Liver (tissue), 9 donors: Measurements from ENCODE around the gene LAMA1. TPM values are rescaled to one million over a fixed set of nuclear protein-coding genes. Genes with fewer than 3 reads are reported as not detected.

Experiments used
- DNase-seq: peaks from one replicate; pipeline ENCODE4 v3.0.0-alpha.2; 2017; ENCODE audit warnings: low spot score
- H3K27ac ChIP-seq, 2 donors: one replicate each; pipeline ENCODE4 v1.7.0; 2013; ENCODE audit warnings: inconsistent platforms in 2 of 2, low read length in 2 of 2, control low read depth in 1 of 2, low read depth in 1 of 2, mild to moderate bottlenecking in 1 of 2
- H3K27me3 ChIP-seq, 4 donors: one replicate each; pipeline versions ENCODE4 v1.6.1 to v1.7.0; 2013; ENCODE audit warnings: low read length in 3 of 4, inconsistent platforms in 1 of 4, mild to moderate bottlenecking in 1 of 4, moderate library complexity in 1 of 4; ENCODE audit not compliant: control insufficient read depth in 4 of 4, insufficient read depth in 4 of 4
- H3K36me3 ChIP-seq, 4 donors: one replicate each; pipeline versions ENCODE4 v1.6.1 to v1.7.0; 2013; ENCODE audit warnings: low read length in 3 of 4, mild to moderate bottlenecking in 3 of 4, low read depth in 1 of 4, moderate library complexity in 1 of 4; ENCODE audit not compliant: control insufficient read depth in 4 of 4, insufficient read depth in 3 of 4
- H3K4me1 ChIP-seq, 4 donors: one replicate each; pipeline versions ENCODE4 v1.6.1 to v1.7.0; 2013; ENCODE audit warnings: low read length in 3 of 4, mild to moderate bottlenecking in 3 of 4, moderate library complexity in 1 of 4; ENCODE audit not compliant: control insufficient read depth in 4 of 4, insufficient read depth in 4 of 4
- H3K4me3 ChIP-seq, 3 donors: one replicate each; pipeline versions ENCODE4 v1.6.1 to v1.7.0; 2013; ENCODE audit warnings: low read length in 3 of 3, control low read depth in 1 of 3, low read depth in 1 of 3, mild to moderate bottlenecking in 1 of 3
- H3K9ac ChIP-seq, 2 donors: one replicate each; pipeline ENCODE4 v1.7.0; 2013; ENCODE audit warnings: low read length in 2 of 2, mild to moderate bottlenecking in 2 of 2, moderate library complexity in 2 of 2, control low read depth in 1 of 2, low read depth in 1 of 2
- H3K9me3 ChIP-seq, 4 donors: one replicate each; pipeline versions ENCODE4 v1.6.1 to v1.7.0; 2013; ENCODE audit warnings: low read length in 3 of 4; ENCODE audit not compliant: control insufficient read depth in 4 of 4
- EGR1 ChIP-seq, 2 donors: IDR thresholded peaks; 2 replicates each; pipeline ENCODE4 v1.6.1; 2016 to 2018; ENCODE audit warnings: antibody characterized with exemption in 2 of 2, low read depth in 2 of 2
- FOXA1 ChIP-seq: IDR thresholded peaks from 2 replicates; pipeline ENCODE4 v1.6.1; 2016; ENCODE audit warnings: antibody characterized with exemption
- FOXA2 ChIP-seq: IDR thresholded peaks from 2 replicates; pipeline ENCODE4 v1.6.1; 2016; ENCODE audit warnings: antibody characterized with exemption
- GABPA ChIP-seq, 2 donors: IDR thresholded peaks in 1 of 2; conservative IDR thresholded peaks in 1 of 2; 2 replicates each; pipeline ENCODE4 v1.6.1; 2016; ENCODE audit warnings: antibody characterized with exemption in 2 of 2, mild to moderate bottlenecking in 1 of 2, moderate library complexity in 1 of 2
- HNF4A ChIP-seq, 2 donors: conservative IDR thresholded peaks; 2 replicates each; pipeline ENCODE4 v1.6.1; 2016; ENCODE audit warnings: antibody characterized with exemption in 2 of 2, mild to moderate bottlenecking in 2 of 2
- HNF4G ChIP-seq: IDR thresholded peaks from 2 replicates; pipeline ENCODE4 v1.6.1; 2016; ENCODE audit warnings: antibody characterized with exemption
- JUND ChIP-seq, 2 donors: IDR thresholded peaks; 2 replicates each; pipeline ENCODE4 v1.6.1; 2016; ENCODE audit warnings: antibody characterized with exemption in 2 of 2
- MAX ChIP-seq: IDR thresholded peaks from 2 replicates; pipeline ENCODE4 v1.6.1; 2016; ENCODE audit warnings: antibody characterized with exemption
- NR2F2 ChIP-seq: IDR thresholded peaks from 2 replicates; pipeline ENCODE4 v1.6.1; 2016; ENCODE audit warnings: antibody characterized with exemption
- RAD21 ChIP-seq, 2 donors: IDR thresholded peaks; 2 replicates each; pipeline ENCODE4 v1.6.1; 2016; ENCODE audit warnings: antibody characterized with exemption in 2 of 2, mild to moderate bottlenecking in 2 of 2
- REST ChIP-seq: IDR thresholded peaks from 2 replicates; pipeline ENCODE4 v1.6.1; 2016; ENCODE audit warnings: antibody characterized with exemption, mild to moderate bottlenecking
- RXRA ChIP-seq, 2 donors: IDR thresholded peaks; 2 replicates each; pipeline ENCODE4 v1.6.1; 2017 to 2018; ENCODE audit warnings: antibody characterized with exemption in 2 of 2, mild to moderate bottlenecking in 1 of 2
- SP1 ChIP-seq: IDR thresholded peaks from 2 replicates; pipeline ENCODE4 v1.6.1; 2018; ENCODE audit warnings: antibody characterized with exemption, mild to moderate bottlenecking
- TAF1 ChIP-seq: conservative IDR thresholded peaks from 2 replicates; pipeline ENCODE4 v1.6.1; 2016; ENCODE audit warnings: antibody characterized with exemption, mild to moderate bottlenecking
- YY1 ChIP-seq: IDR thresholded peaks from 2 replicates; pipeline ENCODE4 v1.6.1; 2016; ENCODE audit warnings: antibody characterized with exemption, mild to moderate bottlenecking
- WGBS: extraction: QIAGEN DNeasy Blood & Tissue Kit; methylation state at CpG from one replicate; pipeline ENCODE4 v1.1.7; 2013; 5-methylcytosine and 5-hydroxymethylcytosine counted together
- polyA plus RNA-seq, 2 donors: library from polyadenylated mRNA; stranded (reverse) in 1 of 2; unstranded in 1 of 2; fragments of 200-250 nt in 1 of 2; fragments of >200 nt in 1 of 2; fragmentation: Nextera tagmentation in 1 of 2; extraction: Ambion mirVana in 1 of 2; gene quantifications; one replicate each; pipeline versions ENCODE4 v1.2.1 to v1.2.3, GENCODE V29; 2013 to 2015
- total RNA-seq, 2 donors: library from RNA; depleted of rRNA; stranded (reverse); fragments of >200 nt; gene quantifications; one replicate each; pipeline ENCODE4 v1.2.3, GENCODE V29; 2014
- TF ChIP-seq, protein P1 (sequence below): IDR thresholded peaks from 2 replicates; pipeline ENCODE4 v1.6.1; 2016; ENCODE audit warnings: antibody characterized with exemption
- TF ChIP-seq, protein P2 (sequence below): IDR thresholded peaks from 2 replicates; pipeline ENCODE4 v1.6.1; 2016; ENCODE audit warnings: antibody characterized with exemption
- TF ChIP-seq, protein P3 (sequence below): fragments of 150-350 bp; IDR thresholded peaks from 2 replicates; pipeline ENCODE4 v1.5.1; 2017; ENCODE audit warnings: improper control_type of control experiment, low read depth, low read length; ENCODE audit not compliant: missing input control
- donor health status: healthy.
- donor health status: healthy.
- donor health status: healthy.
- donor health status: healthy.
- donor health status: healthy.

The LAMA1 gene
- total and polyA plus RNA-seq, 4 donors, result 0.05 to 0.67 (median 0.43) TPM

DNA sequence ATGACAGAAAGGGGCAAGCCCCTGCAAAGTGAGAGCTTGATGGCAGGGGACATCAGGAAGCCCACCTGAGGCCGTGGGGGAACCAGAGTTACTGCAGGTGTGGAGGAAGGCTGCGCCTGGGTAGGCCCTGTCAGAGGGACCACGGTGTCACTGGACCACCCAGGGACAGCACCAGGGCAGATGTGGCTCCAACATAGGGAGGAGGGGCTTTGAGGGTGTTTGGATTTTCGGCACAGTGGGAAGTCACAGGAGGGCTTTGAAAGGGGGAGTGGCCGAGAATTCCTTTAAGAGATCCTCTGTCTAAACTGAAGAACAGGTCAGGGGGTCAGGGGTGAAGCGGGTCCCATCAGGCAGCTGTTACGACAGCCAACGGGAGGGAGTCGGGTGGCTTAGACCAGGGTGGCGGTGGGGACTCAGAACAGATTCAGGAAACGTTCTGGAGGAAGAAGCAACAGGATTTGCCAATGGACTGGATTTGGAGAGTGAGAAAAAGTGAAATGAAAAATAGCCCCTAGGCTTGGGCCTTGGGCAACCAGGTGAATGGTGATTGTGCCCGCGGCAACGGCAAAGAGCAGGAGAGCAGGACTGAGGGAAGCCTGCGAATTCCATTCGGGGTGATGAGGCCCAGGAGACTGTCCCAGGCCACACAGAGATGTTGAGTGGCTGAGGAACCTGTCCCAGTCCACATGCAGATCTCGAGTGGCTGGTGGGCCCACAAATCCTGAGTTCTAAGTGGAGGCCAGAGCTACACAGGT, 166.1 kb downstream of the LAMA1 start:
- H3K4me1 ChIP-seq, result no peaks in the 10 kb centered on the region
- no peak overlapping the region for H3K9ac ChIP-seq
- H3K4me3 ChIP-seq, result no peak overlapping the region
- H3K27me3 ChIP-seq, result peaks cover 0 to 2% (median 0%) of the 10 kb centered on the region in 4 donors
- peaks cover 0 to 2% (median 0%) of the 10 kb centered on the region in 4 donors for H3K9me3 ChIP-seq
- TF ChIP-seq, protein P1, sequence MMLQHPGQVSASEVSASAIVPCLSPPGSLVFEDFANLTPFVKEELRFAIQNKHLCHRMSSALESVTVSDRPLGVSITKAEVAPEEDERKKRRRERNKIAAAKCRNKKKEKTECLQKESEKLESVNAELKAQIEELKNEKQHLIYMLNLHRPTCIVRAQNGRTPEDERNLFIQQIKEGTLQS, result no peak
- TF ChIP-seq NR2F2, result no peak
- TF ChIP-seq HNF4A (conservative IDR thresholded peaks at IDR 0.05), result no peak
- no peak for TF ChIP-seq RAD21 (IDR thresholded peaks at IDR 0.05)
- no peak for TF ChIP-seq REST
- TF ChIP-seq, protein P2, sequence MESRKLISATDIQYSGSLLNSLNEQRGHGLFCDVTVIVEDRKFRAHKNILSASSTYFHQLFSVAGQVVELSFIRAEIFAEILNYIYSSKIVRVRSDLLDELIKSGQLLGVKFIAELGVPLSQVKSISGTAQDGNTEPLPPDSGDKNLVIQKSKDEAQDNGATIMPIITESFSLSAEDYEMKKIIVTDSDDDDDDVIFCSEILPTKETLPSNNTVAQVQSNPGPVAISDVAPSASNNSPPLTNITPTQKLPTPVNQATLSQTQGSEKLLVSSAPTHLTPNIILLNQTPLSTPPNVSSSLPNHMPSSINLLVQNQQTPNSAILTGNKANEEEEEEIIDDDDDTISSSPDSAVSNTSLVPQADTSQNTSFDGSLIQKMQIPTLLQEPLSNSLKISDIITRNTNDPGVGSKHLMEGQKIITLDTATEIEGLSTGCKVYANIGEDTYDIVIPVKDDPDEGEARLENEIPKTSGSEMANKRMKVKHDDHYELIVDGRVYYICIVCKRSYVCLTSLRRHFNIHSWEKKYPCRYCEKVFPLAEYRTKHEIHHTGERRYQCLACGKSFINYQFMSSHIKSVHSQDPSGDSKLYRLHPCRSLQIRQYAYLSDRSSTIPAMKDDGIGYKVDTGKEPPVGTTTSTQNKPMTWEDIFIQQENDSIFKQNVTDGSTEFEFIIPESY, result no peak
- TF ChIP-seq TAF1, result no peak
- TF ChIP-seq, protein P3, sequence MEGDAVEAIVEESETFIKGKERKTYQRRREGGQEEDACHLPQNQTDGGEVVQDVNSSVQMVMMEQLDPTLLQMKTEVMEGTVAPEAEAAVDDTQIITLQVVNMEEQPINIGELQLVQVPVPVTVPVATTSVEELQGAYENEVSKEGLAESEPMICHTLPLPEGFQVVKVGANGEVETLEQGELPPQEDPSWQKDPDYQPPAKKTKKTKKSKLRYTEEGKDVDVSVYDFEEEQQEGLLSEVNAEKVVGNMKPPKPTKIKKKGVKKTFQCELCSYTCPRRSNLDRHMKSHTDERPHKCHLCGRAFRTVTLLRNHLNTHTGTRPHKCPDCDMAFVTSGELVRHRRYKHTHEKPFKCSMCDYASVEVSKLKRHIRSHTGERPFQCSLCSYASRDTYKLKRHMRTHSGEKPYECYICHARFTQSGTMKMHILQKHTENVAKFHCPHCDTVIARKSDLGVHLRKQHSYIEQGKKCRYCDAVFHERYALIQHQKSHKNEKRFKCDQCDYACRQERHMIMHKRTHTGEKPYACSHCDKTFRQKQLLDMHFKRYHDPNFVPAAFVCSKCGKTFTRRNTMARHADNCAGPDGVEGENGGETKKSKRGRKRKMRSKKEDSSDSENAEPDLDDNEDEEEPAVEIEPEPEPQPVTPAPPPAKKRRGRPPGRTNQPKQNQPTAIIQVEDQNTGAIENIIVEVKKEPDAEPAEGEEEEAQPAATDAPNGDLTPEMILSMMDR, result no peak
- TF ChIP-seq RXRA (IDR thresholded peaks at IDR 0.05), result no peak
- no peak for TF ChIP-seq SP1
- TF ChIP-seq FOXA2, result no peak
- no peak for TF ChIP-seq MAX
- TF ChIP-seq EGR1 (IDR thresholded peaks at IDR 0.05; ENCODE audit: low read depth in 2 of 2), result no peak
- TF ChIP-seq YY1, result no peak
- no peak for TF ChIP-seq JUND (IDR thresholded peaks at IDR 0.05)
- no peak for TF ChIP-seq FOXA1
- no peak for TF ChIP-seq HNF4G
- no peak for TF ChIP-seq GABPA (IDR thresholded peaks at IDR 0.05 in 1 of 2, conservative IDR thresholded peaks at IDR 0.05 in 1 of 2)
- no peak for DNase-seq
- no peaks in the 10 kb centered on the region for H3K36me3 ChIP-seq
- H3K27ac ChIP-seq, result no peak overlapping the region
- 73% methylated on average over 17 of the region's 17 CpGs for WGBS
